Small intestine (tissue), 7 donors: ENCODE data around the gene KIF16B. TPM values are rescaled to one million over a fixed set of nuclear protein-coding genes. Genes with fewer than 3 reads are reported as not detected.
"Not testable (repeated sequence)": the region's sequence is repeated elsewhere in the genome, so short reads cannot be mapped to it uniquely, and the experiment has no call there.

Experiments
- DNase-seq, 2 donors: peaks; one replicate each; pipeline versions ENCODE4 v3.0.0 to v3.0.0-alpha.2; 2013
- FAIRE-seq: peaks from 2 replicates; lab custom pipeline; 2012; peaks lifted over from hg19 to GRCh38; lab: Jason Lieb, UNC
- H3K27ac ChIP-seq, 3 donors: one replicate each; pipeline ENCODE4 v1.5.1; 2013; ENCODE audit warnings: low read length in 2 of 3, mild to moderate bottlenecking in 2 of 3, control low read depth in 1 of 3, inconsistent platforms in 1 of 3, low read depth in 1 of 3, moderate library complexity in 1 of 3
- H3K27me3 ChIP-seq, 3 donors: one replicate each; pipeline ENCODE4 v1.6.1; 2013; ENCODE audit warnings: low read length in 3 of 3, inconsistent platforms in 1 of 3; ENCODE audit not compliant: control insufficient read depth in 3 of 3, insufficient read depth in 3 of 3
- H3K36me3 ChIP-seq, 3 donors: one replicate each; pipeline ENCODE4 v1.6.1; 2013; ENCODE audit warnings: low read length in 3 of 3, inconsistent platforms in 1 of 3, low read depth in 1 of 3, mild to moderate bottlenecking in 1 of 3, moderate library complexity in 1 of 3; ENCODE audit not compliant: control insufficient read depth in 3 of 3, insufficient read depth in 2 of 3
- H3K4me1 ChIP-seq, 3 donors: one replicate each; pipeline ENCODE4 v1.6.1; 2013; ENCODE audit warnings: low read length in 2 of 3, inconsistent platforms in 1 of 3, low read depth in 1 of 3, mild to moderate bottlenecking in 1 of 3, moderate library complexity in 1 of 3; ENCODE audit not compliant: control insufficient read depth in 3 of 3, insufficient read depth in 2 of 3
- H3K4me3 ChIP-seq, 3 donors: one replicate each; pipeline ENCODE4 v1.5.1; 2013; ENCODE audit warnings: low read length in 3 of 3, control low read depth in 1 of 3, inconsistent platforms in 1 of 3, low read depth in 1 of 3, mild to moderate bottlenecking in 1 of 3, moderate library complexity in 1 of 3
- H3K9me3 ChIP-seq, 2 donors: one replicate each; pipeline ENCODE4 v1.6.1; 2013; ENCODE audit warnings: low read depth in 1 of 2, low read length in 1 of 2; ENCODE audit not compliant: control insufficient read depth in 2 of 2, insufficient read depth in 1 of 2
- WGBS, 3 donors: extraction: QIAGEN DNeasy Blood & Tissue Kit; methylation state at CpG; one replicate each; pipeline ENCODE4 v1.1.7; 2013; 5-methylcytosine and 5-hydroxymethylcytosine counted together
- polyA plus RNA-seq, 4 donors: library from polyadenylated mRNA; stranded (reverse) in 3 of 4; unstranded in 1 of 4; fragments of 200-250 nt in 3 of 4; fragments of 120-200 nt in 1 of 4; gene quantifications; one replicate each; pipeline versions ENCODE4 v1.2.1 to v1.2.3, GENCODE V29; 2013
- donor health status: healthy with polysubstance abuse.
- donor health status: control.
- donor health status: control.
- donor health status: Bipolar disorder and iron deficiency.
- donor health status: healthy.

KIF16B gene
- polyA plus RNA-seq, 4 donors, result 12.4 to 46.7 (median 28.0) TPM

DNA sequence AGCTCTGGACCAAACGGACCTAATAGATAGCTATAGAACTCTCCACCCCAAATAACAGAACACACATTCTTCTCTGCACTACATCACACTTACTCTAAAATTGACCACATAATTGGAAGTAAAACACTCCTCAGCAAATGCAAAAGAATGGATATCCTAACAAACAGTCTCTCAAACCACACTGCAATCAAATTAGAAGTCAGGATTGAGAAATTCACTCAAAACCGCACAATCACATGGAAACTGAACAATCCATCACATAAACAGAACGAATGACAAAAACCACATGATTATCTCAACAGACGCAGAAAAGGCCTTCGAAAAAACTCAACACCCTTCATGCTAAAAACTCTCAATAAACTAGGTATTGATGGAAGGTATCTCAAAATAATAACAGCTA is 50.6 kb downstream of the KIF16B start:
- H3K27ac ChIP-seq, DNase-seq, H3K9me3 ChIP-seq, FAIRE-seq, H3K4me3 ChIP-seq, H3K27me3 ChIP-seq, H3K4me1 ChIP-seq: not testable (repeated sequence)
- 92 to 99% (median 95%) methylated on average over 5 of the region's 5 CpGs for WGBS, 3 donors
- H3K36me3 ChIP-seq, result peaks cover 0 to 13% (median 0%) of the 10 kb centered on the region in 3 donors

DNA sequence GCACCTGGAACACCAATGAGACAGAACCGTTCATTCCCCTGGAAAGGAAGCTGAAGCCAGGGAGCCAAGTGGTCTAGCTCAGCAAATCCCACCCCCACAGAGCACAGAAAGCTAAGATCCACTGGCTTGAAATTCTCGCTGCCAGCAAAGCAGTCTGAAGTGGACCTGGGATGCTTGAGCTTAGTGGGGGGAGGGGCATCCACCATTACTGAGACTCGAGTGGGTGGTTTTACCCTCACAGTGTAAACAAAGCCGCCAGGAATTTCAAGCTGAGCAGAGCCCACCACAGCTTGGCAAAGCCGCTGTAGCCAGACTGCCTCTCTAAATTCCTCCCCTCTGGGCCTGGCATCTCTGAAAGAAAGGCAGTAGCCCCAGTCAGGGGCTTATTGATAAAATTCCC is 53.1 kb downstream of the KIF16B start:
- FAIRE-seq (no peak), DNase-seq (no peak)
- no peaks in the 10 kb centered on the region for H3K9me3 ChIP-seq
- 84 to 93% (median 88%) methylated on average over 5 of the region's 5 CpGs for WGBS, 3 donors
- H3K4me1 ChIP-seq, result no peaks in the 10 kb centered on the region
- H3K27me3 ChIP-seq, result no peaks in the 10 kb centered on the region
- peaks cover 0 to 24% (median 0%) of the 10 kb centered on the region in 3 donors for H3K36me3 ChIP-seq
- no peak overlapping the region for H3K4me3 ChIP-seq
- no peak overlapping the region for H3K27ac ChIP-seq

DNA sequence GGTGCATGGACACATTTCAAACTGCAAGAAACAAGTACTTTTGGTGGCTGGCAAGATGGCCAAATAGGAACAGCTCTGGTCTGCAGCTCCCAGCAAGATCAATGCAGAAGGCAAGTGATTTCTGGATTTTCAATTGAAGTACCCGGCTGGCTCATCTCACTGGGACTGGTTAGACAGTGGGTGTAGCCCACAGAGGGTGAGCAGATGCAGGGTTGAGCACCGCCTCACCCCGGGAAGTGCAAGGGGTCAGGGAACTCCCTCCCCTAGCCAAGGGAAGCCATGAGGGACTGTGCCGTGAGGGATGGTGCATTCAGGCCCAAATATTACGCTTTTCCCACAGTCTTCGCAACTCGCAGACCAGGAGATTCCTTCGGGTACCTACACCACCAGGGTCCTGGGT is 53.6 kb downstream of the KIF16B start:
- not testable (repeated sequence) for H3K27me3 ChIP-seq, DNase-seq, H3K9me3 ChIP-seq, H3K27ac ChIP-seq, H3K4me1 ChIP-seq, H3K4me3 ChIP-seq, FAIRE-seq
- WGBS, 3 donors, result 79 to 95% (median 86%) methylated on average over 8 of the region's 8 CpGs
- peaks cover 0 to 24% (median 0%) of the 10 kb centered on the region in 3 donors for H3K36me3 ChIP-seq

DNA sequence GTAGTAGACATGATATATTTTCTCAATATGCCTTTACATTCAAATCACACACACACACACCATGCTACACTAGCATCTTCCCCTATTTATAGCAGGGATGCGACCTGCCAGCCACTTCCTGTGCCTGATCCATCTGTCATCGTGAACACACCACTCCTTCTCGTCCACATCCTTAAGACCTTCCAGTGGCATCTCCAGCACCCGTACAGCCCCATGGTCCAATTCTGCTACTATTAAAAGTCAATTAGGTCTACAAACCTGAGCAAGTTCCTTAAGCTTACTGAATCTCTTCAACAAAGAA is 54.5 kb downstream of the KIF16B start:
- Histone ChIP-seq H3K9me3 (no peaks in the 10 kb centered on the region), H3K4me1 (no peaks in the 10 kb centered on the region), H3K4me3 (no peak overlapping the region), H3K27ac (no peak overlapping the region), H3K36me3 (peaks cover 0 to 24% (median 0%) of the 10 kb centered on the region in 3 donors), H3K27me3 (no peaks in the 10 kb centered on the region)
- FAIRE-seq (no peak), DNase-seq (no peak)
- 75 to 86% (median 84%) methylated on average over 4 of the region's 4 CpGs for WGBS, 3 donors

DNA sequence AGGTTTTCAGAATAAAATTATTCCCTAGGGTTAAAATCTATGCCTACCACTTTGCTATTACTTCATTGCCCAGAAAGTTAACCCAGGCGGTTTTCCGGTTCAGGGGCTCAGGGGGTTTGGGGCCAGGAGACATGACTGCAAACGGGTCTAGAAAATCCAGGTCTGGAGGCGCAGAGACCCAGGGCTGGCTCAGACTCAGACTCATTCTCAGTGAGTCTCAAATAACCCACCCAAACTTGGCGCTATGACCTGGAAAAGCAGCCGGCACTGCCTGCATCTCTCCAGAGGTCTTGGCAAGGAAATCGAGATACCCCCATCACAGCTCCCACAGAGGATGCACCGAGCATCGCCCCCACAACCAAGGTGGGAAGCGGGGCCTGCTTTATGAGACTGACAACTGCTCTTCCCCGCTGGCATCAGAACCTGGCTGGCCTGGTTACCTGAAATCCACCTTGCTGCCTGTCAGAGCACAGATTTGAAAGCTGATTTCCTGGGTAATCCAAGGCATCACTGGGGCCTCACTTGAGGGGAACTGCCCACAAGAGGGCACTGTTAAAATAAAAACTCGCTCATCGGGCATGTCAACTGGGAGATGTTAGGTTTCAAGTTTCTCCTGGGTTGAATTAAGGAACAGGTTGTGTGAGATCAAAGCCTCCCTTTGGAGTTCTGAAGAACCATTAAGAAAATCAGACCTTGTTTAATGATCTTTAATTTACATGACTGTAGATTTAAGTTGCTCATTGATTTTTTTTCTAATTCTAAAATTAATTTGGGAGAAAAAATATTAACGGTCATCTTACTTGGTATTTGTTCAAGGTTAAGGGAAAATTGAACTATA is 55.1 kb downstream of the KIF16B start:
- Histone ChIP-seq H3K27ac (no peak overlapping the region), H3K9me3 (no peaks in the 10 kb centered on the region), H3K27me3 (no peaks in the 10 kb centered on the region), H3K36me3 (peaks cover 0 to 24% (median 0%) of the 10 kb centered on the region in 3 donors), H3K4me1 (no peaks in the 10 kb centered on the region), H3K4me3 (no peak overlapping the region)
- FAIRE-seq (peak; percentile 41), DNase-seq (peak; percentile 68 to 75)
- WGBS, 3 donors, result 78 to 83% (median 83%) methylated on average over 14 of the region's 14 CpGs

DNA sequence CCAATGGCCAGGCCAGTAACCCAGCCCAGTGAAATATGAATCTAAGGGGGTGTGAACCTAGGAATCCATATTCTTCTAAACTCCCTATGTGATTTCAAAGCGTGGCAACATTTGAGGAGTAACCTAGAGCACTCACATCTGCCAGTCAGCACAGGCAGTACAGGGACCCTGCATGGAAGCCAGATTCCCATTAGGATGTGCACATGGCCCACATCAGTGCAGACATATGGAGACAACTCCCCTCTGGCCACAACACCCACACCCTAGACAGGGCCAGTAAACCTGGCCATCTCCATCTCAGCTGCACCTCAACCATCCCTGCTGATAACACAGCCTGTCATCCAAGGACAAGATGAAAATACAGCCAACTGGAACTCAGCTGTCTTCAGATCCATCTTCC is 56.5 kb downstream of the KIF16B start:
- 84 to 95% (median 91%) methylated on average over 1 of the region's 1 CpG for WGBS, 3 donors
- FAIRE-seq, result no peak
- no peak overlapping the region for H3K4me3 ChIP-seq
- no peaks in the 10 kb centered on the region for H3K27me3 ChIP-seq
- DNase-seq, result no peak
- H3K27ac ChIP-seq, result no peak overlapping the region
- peaks cover 0 to 28% (median 4%) of the 10 kb centered on the region in 3 donors for H3K36me3 ChIP-seq
- no peaks in the 10 kb centered on the region for H3K4me1 ChIP-seq
- H3K9me3 ChIP-seq, result no peaks in the 10 kb centered on the region

DNA sequence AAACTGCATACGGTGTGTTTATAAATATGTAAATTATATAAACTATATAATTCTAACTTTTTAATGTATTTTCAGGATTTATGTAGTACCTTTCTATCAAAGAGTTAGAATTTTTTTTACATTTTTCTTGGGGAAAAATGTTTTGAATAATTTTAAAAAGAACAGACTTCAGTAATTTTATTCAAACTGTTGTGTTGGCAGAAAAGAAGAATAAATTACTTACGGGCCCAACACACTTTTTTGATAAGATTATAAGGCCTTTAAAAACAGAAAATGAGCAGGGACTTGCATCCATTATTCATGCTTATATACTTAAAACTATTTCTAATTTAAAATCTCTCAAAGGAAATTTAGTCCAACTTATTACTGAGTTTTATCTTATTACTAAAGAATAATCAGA is 58.2 kb downstream of the KIF16B start:
- WGBS, 3 donors, result 73 to 97% (median 94%) methylated on average over 2 of the region's 2 CpGs
- no peaks in the 10 kb centered on the region for H3K4me1 ChIP-seq
- FAIRE-seq, result no peak
- no peak for DNase-seq
- no peaks in the 10 kb centered on the region for H3K9me3 ChIP-seq
- no peak overlapping the region for H3K4me3 ChIP-seq
- no peaks in the 10 kb centered on the region for H3K27me3 ChIP-seq
- no peak overlapping the region for H3K27ac ChIP-seq
- H3K36me3 ChIP-seq, result peaks cover 3 to 25% (median 8%) of the 10 kb centered on the region in 3 donors

DNA sequence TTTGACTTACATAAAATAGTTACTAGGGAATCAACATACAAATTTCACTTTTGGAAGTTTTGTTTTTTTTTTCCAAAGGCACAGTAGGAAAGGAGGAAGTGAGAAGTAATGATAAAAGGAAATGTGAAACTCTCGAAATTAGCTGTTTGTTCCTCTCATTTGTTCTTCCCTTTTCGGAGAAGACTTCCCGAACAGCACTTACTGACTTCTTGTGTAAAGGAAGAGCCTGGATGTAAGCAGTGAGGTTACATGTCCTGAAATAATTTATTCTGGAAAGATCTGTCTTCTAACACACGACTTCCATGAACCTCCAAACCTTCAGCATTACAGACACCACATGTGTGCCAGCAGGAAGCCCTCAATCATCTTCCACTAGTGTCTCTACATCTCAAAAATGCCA is 59.1 kb downstream of the KIF16B start:
- Histone ChIP-seq H3K4me1 (no peaks in the 10 kb centered on the region), H3K9me3 (no peaks in the 10 kb centered on the region), H3K27me3 (no peaks in the 10 kb centered on the region), H3K4me3 (no peak overlapping the region), H3K36me3 (peaks cover 3 to 20% (median 8%) of the 10 kb centered on the region in 3 donors), H3K27ac (no peak overlapping the region)
- DNase-seq (no peak), FAIRE-seq (no peak)
- WGBS, 3 donors, result 64 to 86% (median 76%) methylated on average over 4 of the region's 4 CpGs
